ENCODE measurements around the gene SELENOM.

DNA sequence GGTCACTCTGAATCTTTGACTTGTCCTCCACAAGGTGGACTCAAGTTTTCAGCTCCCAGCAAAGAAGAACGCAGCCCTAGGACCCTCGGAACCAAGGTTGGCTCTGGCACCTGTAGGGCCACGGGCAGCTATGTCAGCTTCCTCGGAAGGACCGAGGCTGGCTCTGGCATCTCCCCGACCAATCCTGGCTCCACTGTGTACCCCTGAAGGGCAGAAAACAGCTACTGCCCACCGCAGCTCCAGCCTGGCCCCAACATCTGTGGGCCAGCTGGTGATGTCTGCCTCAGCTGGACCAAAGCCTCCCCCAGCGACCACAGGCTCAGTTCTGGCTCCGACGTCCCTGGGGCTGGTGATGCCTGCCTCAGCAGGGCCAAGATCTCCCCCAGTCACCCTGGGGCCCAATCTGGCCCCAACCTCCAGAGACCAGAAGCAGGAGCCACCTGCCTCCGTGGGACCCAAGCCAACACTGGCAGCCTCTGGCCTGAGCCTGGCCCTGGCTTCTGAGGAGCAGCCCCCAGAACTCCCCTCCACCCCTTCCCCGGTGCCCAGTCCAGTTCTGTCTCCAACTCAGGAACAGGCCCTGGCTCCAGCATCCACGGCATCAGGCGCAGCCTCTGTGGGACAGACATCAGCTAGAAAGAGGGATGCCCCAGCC, 17.6 kb upstream of the SELENOM start:
- no peak for TF ChIP-seq HDAC2 (IDR thresholded peaks at IDR 0.05; ENCODE audit: borderline replicate concordance in 1 of 2, low read depth in 2 of 2, low read length in 2 of 2)
- TF ChIP-seq, protein P1, sequence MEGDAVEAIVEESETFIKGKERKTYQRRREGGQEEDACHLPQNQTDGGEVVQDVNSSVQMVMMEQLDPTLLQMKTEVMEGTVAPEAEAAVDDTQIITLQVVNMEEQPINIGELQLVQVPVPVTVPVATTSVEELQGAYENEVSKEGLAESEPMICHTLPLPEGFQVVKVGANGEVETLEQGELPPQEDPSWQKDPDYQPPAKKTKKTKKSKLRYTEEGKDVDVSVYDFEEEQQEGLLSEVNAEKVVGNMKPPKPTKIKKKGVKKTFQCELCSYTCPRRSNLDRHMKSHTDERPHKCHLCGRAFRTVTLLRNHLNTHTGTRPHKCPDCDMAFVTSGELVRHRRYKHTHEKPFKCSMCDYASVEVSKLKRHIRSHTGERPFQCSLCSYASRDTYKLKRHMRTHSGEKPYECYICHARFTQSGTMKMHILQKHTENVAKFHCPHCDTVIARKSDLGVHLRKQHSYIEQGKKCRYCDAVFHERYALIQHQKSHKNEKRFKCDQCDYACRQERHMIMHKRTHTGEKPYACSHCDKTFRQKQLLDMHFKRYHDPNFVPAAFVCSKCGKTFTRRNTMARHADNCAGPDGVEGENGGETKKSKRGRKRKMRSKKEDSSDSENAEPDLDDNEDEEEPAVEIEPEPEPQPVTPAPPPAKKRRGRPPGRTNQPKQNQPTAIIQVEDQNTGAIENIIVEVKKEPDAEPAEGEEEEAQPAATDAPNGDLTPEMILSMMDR (IDR thresholded peaks at IDR 0.05; ENCODE audit: control extremely low read depth in 1 of 3, insufficient read depth in 1 of 3, low read depth in 1 of 3, low read length in 3 of 3), result no peak
- no peak for TF ChIP-seq RFX5 (IDR thresholded peaks at IDR 0.05; ENCODE audit: borderline replicate concordance, low read depth, low read length)
- no peak for TF ChIP-seq EP300 (IDR thresholded peaks at IDR 0.05; ENCODE audit: borderline replicate concordance in 1 of 2, low read depth in 2 of 2, low read length in 2 of 2)
- no peak for TF ChIP-seq JUND (IDR thresholded peaks at IDR 0.05; ENCODE audit: low read length)
- no peak for TF ChIP-seq CTBP2 (IDR thresholded peaks at IDR 0.05; ENCODE audit: borderline replicate concordance, insufficient read depth, insufficient read length, low read length)
